ENCODE data around the gene NTN3.
A peak's percentile ranks its signal among the peaks of the same experiment; 100 is the strongest.

NTN3 gene

DNA sequence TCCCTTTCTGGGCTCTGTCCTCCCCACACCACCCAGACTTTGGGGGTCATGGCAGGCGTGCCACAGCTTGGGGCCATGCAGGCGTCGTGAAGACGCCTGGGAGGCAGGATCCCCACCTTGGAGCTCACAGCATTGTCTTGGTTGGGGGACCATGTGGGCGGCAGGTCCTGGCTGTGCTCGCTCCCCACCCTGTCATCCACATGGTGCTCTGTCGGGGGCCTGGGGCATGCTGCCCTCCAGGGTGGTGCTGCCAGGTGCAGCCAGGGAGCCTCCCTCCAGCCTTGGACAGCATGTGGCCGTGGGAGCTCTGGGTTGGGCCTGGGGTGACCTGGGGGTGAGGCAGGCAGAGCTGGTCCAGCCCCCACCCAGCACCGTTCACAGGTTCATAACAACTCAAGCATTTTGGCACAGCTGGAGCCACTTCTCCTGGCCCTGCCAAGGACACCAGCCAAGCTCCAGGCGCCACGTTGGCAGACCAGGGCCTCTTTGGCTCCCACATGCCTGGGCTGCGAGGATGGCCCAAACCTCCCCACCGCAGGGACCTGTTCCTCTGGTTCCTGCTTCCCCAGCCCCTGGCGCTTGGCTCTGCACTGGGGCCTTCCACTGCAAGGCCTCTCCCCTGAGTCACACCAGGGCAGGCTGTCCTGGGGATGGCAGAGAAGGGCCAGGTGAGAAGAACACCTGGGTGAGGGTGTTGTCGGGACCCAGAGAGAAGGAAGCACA is 27.6 kb downstream of the NTN3 start:
- H3K4me3 ChIP-seq (ENCODE audit: low read depth, low read length), result no peak overlapping the region
- TF ChIP-seq, protein P1, sequence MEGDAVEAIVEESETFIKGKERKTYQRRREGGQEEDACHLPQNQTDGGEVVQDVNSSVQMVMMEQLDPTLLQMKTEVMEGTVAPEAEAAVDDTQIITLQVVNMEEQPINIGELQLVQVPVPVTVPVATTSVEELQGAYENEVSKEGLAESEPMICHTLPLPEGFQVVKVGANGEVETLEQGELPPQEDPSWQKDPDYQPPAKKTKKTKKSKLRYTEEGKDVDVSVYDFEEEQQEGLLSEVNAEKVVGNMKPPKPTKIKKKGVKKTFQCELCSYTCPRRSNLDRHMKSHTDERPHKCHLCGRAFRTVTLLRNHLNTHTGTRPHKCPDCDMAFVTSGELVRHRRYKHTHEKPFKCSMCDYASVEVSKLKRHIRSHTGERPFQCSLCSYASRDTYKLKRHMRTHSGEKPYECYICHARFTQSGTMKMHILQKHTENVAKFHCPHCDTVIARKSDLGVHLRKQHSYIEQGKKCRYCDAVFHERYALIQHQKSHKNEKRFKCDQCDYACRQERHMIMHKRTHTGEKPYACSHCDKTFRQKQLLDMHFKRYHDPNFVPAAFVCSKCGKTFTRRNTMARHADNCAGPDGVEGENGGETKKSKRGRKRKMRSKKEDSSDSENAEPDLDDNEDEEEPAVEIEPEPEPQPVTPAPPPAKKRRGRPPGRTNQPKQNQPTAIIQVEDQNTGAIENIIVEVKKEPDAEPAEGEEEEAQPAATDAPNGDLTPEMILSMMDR (IDR thresholded peaks at IDR 0.05; ENCODE audit: control insufficient read depth, extremely low read depth, insufficient read depth), result no peak
- DNase-seq (ENCODE audit: low read depth), result peak; percentile 85

DNA sequence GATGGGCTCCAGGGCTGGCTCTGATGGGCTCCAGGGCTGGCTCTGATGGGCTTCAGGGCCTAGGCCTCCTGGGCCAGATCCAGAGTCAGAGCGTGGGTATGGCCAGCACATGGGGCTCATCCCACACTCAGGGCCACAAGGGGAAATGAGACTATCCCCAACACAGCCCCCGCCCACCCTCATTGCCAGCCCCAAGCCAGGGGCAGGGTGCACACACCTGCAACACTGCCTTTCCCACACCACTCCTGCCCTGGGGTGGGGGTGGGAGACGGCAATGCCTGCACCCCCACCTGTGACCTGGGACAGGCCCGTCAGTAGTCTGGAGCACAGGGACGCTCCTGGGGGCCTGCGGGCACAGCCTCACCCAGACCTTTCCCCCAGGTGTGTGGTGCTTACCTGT is 28.4 kb downstream of the NTN3 start:
- TF ChIP-seq, protein P1 (IDR thresholded peaks at IDR 0.05; ENCODE audit: control insufficient read depth, extremely low read depth, insufficient read depth), result no peak
- DNase-seq (ENCODE audit: low read depth), result no peak
- no peak overlapping the region for H3K4me3 ChIP-seq (ENCODE audit: low read depth, low read length)

DNA sequence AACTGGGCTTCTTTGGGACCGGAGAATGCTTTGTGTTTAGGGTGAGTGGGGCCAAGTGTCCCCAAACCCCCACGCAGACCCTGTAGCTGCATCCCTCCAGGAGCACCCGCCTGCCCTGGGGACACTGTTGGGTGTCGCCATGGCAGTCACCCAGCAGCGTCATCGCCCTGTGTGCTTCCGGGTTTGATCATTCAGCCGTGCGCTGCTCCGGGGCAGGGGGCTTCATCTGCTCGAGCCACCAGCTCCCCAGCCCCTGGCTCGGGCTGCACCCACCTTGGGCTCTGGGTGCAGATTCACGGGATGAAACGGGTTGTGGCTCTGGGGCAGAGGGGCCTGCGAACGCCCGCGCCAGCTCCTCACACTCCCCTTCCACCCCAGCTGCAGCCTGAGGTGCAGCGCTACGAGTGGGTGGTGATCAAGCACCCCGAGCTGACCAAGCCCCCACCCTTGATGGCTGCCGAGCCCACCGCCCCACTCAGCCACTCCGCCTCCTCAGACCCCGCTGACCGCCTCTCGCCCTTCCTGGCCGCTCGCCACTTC is 28.9 kb downstream of the NTN3 start:
- no peak for DNase-seq (ENCODE audit: low read depth)
- TF ChIP-seq, protein P1 (IDR thresholded peaks at IDR 0.05; ENCODE audit: control insufficient read depth, extremely low read depth, insufficient read depth), result no peak
- H3K4me3 ChIP-seq (ENCODE audit: low read depth, low read length), result no peak overlapping the region

DNA sequence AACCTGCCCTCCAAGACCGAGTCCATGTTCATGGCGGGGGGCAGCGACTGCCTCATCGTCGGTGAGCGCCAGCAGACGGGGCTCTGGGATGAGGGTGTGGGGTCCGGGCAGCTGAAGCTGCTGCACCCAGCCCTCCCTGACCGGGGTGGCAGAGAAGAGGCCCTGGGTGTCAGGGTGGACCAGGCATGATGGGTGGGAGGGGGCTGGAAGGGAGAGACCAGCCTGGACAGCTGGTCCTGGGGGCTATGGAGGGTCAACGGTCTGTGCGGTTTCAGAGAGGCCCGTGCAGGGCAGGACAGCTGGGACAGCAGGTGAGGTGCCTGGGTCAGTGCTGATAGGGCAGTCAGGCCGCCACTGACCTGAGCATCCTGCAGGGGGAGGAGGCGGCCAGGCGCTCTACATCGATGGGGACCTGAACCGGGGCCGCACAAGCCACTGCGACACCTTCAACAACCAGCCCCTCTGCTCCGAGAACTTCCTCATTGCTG is 29.4 kb downstream of the NTN3 start:
- DNase-seq (ENCODE audit: low read depth), result no peak
- H3K4me3 ChIP-seq (ENCODE audit: low read depth, low read length), result no peak overlapping the region
- TF ChIP-seq, protein P1 (IDR thresholded peaks at IDR 0.05; ENCODE audit: control insufficient read depth, extremely low read depth, insufficient read depth), result no peak

DNA sequence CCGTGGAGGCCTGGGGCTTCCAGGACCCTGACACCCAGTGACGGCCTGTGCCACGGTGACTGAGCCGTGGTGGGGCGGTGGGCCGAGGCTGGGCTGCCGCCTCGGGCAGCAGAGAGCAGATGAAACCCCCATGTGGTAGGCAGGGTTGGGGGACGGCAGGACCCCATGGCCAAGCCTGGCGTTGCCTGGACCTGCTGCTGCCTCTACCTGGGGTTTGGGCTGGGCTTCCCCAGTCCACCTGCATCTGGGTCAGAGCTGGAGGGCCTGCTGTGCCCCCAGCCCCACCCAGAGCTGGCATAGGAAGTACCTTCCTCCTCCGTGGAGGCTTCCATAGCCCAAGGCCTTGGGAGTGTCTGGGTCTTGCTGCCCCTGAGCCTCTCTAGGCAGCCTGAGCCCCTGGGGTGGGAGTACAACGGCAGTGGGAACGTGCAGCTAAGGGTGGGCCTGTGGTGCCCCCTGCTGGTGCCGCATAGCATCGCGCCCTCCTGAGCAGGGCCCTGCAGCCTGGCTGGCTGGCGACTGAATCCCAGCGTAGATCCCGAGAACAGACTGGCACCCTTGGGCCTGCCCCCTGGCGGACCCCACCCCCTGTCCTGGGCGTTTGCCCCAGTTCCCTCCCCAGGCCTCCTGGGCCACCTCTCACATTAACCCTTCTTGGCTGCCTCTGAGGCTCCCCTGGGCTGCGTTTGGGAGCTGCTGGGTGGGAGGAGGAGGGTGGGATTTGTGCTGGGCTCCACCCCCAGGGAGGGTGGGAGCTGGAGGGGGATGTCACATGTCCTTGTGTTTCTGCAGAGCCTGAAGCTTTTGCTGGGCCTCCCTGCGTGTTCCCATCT is 30.0 kb downstream of the NTN3 start:
- TF ChIP-seq, protein P1 (IDR thresholded peaks at IDR 0.05; ENCODE audit: control insufficient read depth, extremely low read depth, insufficient read depth), result peak; percentile 97
- no peak overlapping the region for H3K4me3 ChIP-seq (ENCODE audit: low read depth, low read length)
- no peak for DNase-seq (ENCODE audit: low read depth)

DNA sequence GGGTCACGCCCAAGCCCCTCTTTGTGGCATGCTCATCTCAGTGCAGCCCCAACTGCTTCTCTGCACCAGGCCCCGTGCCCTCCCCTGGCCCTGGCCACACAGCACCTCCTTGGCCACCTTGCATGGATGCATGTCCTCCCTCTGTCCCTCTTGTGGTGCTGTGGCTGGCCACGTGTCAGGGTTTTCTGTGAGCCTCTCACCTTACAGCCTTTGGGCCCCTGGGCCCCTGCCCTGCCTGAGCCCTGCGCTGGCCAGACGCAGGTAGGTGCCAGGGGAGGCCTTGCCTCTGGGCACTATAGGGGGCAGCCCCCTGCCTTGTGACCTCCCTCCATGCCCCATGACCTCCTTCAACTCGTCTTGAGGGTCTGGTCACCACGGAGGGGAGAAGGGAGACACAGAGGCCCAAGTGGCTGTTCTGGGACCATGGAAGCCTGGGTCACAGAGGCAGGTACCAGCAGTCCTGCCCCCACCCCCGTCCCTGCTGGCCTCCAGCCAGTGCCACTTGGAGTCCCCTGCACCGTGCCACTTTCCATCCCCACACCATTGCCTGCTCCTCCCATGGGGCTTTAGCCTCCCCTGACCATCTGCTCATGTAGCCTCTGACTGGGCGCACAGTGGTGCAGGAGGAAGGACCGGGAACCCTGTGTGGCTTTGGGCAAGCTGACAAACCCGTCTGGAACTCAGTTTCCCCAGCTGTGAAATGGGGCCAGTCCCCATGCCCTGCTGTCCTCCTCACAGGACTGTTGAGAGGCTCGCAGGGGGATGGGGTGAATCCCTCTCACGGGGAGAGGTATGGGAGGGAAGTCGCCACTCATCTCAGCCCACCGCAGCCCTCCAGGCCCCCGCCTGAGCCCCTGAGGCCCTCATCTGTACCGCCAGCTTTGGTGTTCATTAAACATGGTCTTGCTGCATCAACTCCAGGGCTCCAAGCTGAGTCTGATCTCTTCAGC is 31.1 kb downstream of the NTN3 start:
- TF ChIP-seq, protein P1 (IDR thresholded peaks at IDR 0.05; ENCODE audit: control insufficient read depth, extremely low read depth, insufficient read depth), result no peak
- no peak overlapping the region for H3K4me3 ChIP-seq (ENCODE audit: low read depth, low read length)
- no peak for DNase-seq (ENCODE audit: low read depth)
